Mucosa of gallbladder (tissue), 1 donor: ENCODE measurements around the gene PPIF. TPM values are rescaled to one million over a fixed set of nuclear protein-coding genes. Genes with fewer than 3 reads are reported as not detected.

Experiments used
- DNase-seq: peaks from one replicate; pipeline ENCODE4 v3.0.0-alpha.2; 2020; ENCODE audit warnings: low spot score
- total RNA-seq: library from RNA; stranded (reverse); gene quantifications from one replicate; pipeline ENCODE4 v1.2.1, GENCODE V29; 2021
- donor health status: DM: no; HTN: no; CAD: no.

PPIF gene
- total RNA-seq, 1 donor from 2014 or later, result 49.4 TPM

DNA sequence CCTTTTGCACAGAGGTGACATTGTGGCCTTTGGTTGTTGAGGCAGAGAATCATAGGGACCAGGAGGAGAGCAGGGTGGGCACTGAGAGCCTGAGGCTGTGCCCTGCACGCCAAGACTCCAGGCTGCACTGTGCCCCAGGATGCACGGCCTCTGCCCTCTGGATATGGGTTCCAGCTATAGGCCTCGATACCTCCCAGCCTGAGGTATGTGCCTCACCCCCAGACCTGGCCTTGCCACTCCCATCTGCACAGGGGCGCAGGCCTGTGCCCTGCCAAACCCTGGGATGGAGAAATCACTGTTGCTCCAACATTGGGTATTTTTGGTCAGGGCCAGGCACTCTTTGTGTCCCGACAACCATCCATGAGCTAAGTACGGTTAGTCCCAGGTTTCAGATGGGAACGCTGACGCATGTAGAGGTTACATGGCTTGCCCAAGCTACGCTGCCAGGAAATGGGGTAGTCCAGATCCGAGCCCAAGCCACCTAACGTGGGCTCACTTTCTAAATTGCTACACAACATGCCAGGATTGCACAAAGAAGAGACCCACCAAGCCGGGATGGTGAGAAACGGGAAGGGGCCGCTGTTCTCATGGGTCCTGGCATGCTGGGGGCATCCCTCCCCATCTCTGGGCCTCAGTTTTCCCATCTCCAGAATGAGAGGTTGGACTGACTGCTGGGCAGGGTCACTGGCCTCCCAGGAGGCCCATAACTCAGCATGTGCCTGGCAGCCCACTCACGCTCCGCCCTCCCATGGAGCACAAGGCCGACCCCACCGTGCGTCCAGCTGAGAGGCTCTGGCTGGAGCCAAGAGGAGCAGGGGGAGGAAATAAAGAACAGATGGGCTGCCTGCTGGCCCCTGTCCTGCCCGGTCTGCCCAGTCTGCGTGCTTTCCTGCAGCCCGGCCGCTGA is 54.0 kb downstream of the PPIF start:
- DNase-seq, result no peak

DNA sequence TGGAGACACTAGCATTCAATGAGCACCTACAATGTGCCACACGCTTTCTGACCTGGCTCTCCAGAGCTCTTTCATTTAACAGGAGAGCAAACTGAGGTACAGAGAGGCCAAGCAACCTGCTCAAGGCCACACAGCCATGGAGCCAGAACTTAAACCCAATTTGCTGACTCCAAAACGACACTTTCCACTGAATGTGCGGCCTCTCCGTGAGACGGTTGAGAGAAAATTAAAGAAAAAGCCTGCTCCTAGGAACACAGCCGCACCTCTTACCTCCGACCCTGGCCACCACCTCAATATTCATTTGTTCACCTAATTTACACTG is 55.3 kb downstream of the PPIF start:
- no peak for DNase-seq

DNA sequence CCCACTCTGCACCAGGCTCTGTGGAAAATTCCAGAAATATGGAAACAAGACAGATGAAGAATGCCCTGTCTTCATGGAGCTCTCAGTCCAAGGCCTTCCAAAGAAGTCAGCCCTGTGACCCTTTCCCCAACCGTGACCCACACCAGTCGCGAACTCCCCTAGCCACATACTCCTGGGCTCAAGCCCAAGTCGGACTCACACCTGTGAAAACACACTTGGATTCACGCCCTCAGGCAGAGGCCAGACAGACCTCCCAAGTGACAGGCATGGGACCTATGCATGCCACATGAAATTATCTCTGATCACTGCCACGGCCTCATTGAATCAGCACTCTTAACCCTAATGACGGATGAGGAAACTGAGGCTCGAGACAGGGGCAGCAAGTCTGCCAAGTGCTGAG is 55.7 kb downstream of the PPIF start:
- DNase-seq, result no peak

DNA sequence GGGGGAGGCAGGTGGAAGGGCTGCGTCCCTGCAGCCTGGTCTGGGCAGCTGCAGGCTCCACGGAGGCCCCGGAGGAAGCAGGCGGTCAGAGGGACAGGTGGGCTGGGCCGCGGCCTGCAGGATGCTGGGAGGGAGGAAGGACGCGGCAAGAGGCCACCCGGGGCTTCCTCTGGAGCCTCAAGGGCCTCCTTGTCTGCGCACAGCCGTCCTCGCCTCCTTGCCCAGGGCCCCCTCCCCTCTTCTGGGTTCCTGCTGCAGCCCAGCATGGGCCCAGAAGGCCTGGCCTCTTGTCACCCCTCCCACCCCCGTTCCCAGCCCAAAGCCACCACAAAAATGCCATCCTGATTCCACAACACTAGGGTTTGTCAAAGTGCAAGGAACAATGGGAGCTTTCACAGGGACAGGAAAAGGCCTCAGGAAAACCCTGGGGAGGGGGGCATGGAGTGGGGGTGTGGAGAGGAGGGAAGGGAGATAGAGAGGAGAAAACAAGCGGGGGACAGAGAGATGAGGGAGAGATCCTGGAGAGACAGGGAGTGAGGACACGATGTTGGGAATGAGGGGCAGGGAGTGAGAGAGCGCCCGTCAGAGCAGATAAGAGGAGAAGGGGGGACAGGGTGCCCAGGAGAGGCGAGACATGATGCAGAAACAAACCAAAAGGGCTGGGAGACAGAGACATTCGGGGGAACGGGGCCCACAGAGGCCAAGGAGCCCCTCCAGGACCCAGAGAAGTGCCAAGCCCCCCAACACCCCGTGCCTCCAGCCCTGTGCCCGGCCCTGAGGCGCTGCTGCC is 56.4 kb downstream of the PPIF start:
- no peak for DNase-seq

DNA sequence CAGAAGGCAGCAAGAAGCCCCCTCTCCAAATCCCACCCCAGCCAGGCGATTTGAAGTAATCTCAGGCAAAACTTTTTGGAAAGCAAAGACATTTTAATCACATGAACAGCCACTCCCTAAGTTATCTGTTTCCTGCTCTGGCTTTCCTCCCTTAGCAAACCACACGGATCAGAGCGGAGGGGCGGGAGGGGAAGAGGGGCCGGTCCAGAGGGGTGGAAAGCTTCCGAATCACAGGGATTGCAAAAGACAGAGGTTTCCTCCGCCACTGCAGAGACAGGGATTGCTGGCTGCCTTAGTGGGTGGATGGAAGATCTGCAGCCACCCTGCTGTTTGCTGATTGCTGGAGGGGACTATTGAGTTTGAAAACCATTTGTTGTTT is 57.0 kb downstream of the PPIF start:
- DNase-seq, result peak; percentile 45

DNA sequence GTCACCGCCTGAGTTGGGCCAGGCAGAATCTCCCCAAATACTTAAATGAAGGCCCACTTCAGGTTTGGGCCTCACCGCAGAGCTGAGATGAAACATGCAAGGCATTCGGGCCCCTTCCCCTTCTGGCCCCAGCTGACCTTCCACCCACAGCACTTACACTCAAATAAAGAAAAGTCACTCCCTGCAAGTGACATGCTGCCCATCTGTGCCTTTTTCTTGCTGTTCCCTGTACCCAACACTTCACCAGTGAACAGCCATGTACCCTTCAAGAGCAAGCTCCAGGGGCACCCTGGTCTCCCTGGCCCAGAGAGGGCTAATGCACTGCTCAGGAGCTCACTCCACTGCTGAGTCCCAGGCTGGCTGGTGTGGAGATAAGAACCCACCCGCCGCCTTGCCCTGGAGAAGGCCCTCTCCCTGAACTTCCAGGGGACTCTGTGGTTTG is 57.4 kb downstream of the PPIF start:
- no peak for DNase-seq

Other genes with a start within 250 kb of the PPIF start
- gene ZCCHC24, start 98.2 kb downstream of the PPIF start, total RNA-seq, result 36.7 TPM
- 0.14 TPM for gene EIF5AL1, start 165.1 kb downstream of the PPIF start, total RNA-seq
- gene SFTPA2, start 212.9 kb downstream of the PPIF start, total RNA-seq, result 7.9 TPM